ENCODE results near the gene SRPRA.
"Not testable (repeated sequence)": the region's sequence is repeated elsewhere in the genome, so short reads cannot be mapped to it uniquely, and the experiment has no call there.

The SRPRA gene

GRCh38 chr11:126282736-126283591 lies 14.3 kb upstream of the SRPRA start, which contains the start of gene TIRAP:
Gene TIRAP, plus strand, starts transcription at chr11:126283093. Its CDS starts 7,802 bp downstream, at chr11:126290895.
- peak; percentile 74 for DNase-seq (ENCODE audit: low spot score)

- peak; percentile 58 for DNase-seq (ENCODE audit: low spot score)
Observed at GRCh38 chr11:126282361-126282735, 13.7 kb upstream of the SRPRA start.

GRCh38 chr11:126281666-126282175 lies 13.0 kb upstream of the SRPRA start:
- no peak for DNase-seq (ENCODE audit: low spot score)

DNA sequence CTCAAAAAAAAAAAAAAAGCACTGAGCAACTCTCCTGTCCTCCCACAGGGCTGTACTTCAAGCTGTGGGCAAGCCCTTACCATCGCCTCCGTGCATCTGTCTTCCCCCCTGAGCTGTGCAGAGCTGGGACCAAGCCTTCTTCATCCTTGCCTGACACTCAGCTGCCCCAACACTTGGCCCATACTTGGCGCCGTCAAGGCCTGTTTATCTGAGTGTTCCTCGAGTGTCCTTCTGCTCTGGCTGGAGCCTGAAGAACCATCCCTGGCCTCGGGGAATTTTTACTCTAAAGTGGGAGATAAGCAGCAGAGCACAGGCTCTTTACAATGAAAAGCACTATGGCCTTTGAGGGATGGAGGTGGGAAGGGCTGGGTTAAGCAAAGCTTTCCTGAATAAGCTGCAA lies 12.6 kb upstream of the SRPRA start:
- DNase-seq (ENCODE audit: low spot score) = no peak

DNA sequence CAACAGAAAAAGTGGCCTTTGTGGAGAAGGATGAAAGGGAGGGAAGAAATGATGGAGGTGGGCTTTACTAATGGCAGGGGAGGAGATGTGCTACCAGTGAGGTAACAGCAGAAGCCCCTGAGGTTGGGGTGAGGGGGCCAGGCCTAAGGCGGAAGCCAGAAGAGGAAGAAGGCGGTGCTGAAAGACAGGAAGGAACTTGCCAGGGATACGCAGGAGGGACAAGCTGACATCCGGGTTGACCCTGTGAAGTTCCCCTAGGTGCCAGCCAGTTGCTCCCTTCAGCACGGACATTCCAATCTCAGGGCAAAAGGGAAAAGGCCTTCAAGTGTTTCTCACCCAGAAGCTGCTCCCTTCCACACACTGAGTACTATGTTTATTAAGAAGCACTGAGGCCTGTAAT lies 11.9 kb upstream of the SRPRA start:
- DNase-seq (ENCODE audit: low spot score) = no peak

- DNase-seq (ENCODE audit: low spot score) = no peak
Observed at GRCh38 chr11:126279191-126279590, 10.5 kb upstream of the SRPRA start.

GRCh38 chr11:126277780-126278179 lies 9.1 kb upstream of the SRPRA start:
- DNase-seq (ENCODE audit: low spot score) = no peak

GRCh38 chr11:126277322-126277721 lies 8.6 kb upstream of the SRPRA start:
- DNase-seq (ENCODE audit: low spot score) = no peak

DNA sequence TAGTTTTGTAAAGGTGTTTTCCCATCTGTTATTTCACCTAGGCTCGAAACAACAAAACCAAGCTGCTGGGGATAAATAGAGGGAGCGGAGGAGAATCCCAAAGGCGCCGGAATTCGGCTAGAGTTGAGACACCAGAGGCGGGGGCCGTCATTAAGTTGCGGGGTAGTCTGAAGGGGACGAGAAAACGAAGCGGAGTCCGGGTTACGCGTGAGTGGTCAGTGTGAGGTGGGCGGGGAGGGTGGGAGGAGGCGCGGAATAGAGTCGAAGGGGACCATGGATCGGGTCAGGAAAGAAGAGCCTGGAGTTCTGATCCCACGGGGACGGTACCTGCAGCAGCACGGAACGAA lies 361 bp downstream of the SRPRA start:
- no peak for DNase-seq (ENCODE audit: low spot score)

DNA sequence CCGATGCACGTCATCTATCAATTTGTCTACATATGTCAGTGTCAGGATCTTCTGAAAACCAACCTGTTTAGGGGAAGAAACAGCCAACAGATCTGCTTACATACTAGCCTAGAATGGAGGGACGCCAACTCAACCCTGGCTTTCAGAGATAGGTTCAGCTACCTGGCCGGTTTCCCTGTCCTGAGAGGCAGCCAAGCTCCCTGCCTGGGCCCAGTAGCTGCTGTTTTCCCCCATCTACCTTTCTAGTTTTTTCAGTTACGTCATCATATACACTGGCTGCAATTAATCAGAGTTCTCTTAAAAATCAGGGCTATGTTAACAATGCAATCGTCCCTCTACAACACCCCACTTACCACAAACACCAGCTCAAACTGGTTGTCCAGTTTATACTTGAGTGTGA lies 1.0 kb downstream of the SRPRA start:
- no peak for DNase-seq (ENCODE audit: low spot score)

DNA sequence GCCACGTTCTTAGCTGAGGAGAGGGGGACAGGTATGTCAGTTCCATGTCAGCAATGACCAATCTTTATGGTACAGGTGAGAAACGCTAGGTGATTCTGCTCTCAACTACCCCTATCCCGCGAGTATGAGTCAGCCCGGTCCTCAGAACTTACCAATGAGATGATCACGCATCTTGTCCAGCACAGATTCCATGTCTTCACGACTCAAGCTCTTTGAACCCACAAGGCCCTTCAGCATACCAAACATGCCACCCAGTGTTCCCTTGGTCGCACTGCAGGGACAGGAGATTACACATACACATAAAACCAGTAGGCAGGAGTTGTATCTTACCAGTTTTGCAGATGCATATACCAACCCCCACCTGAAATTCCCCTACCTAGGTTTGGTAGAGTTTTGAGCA lies 2.9 kb downstream of the SRPRA start:
- no peak for DNase-seq (ENCODE audit: low spot score)

DNA sequence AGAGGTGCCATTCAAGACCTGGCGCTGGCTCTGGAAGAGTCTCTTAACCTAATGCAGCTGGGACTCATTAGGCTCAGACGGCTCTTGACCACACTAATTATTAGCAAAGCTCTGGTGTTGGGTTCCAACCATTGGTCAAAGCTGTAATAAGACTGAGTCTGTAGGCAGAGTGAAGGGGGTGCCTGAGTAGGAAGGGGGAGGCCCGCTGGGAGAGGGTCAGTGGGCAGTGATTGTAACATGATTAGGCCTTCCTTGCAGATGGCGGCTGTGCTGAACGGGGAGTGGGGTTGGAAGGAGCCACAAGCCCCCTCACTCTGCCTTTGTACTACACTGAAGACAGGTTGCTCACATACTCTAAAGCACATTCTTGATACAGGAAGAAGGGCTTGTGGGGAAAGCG lies 5.2 kb downstream of the SRPRA start:
- no peak for DNase-seq (ENCODE audit: low spot score)

- no peak for DNase-seq (ENCODE audit: low spot score)
Observed at GRCh38 chr11:126262216-126262615, 6.5 kb downstream of the SRPRA start.

GRCh38 chr11:126257764-126258163 lies 10.9 kb downstream of the SRPRA start:
- DNase-seq (ENCODE audit: low spot score) = no peak

DNA sequence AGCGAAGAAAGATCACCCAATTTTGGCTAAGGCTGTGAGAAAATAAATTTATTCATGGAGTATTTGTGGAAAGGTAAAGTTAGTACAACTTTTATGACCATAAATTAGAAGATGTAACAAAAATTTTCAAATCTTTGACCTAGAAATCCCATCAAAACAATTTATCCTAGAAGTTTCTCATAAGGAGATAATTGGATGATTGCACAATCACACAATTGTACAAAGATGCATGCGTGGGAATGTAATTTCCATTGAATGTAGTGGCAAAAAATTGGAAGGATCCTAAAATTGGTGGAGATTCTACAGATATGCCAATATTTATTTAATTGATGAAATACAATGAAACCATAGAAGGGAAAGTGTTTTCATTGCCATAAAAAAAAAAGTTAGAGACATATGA lies 11.6 kb downstream of the SRPRA start:
- DNase-seq (ENCODE audit: low spot score) = no peak

DNA sequence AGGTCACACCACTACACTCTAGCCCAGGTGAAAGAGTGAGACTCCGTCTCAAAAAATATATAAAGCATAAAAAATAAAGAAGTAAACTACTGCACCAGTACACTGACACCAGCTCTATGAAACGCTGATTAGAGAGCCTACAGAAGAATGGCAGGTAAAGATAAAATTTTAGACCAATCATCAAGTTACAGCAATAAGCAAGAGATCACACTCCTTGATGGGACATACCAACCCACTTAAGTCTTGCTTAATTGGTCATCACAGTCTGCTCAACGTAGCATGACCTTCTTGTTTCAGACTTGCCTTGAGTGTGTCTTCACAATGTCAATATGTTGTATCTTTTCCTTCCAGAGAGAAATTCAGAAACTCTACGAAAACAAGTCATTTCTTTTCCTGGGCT lies 12.5 kb downstream of the SRPRA start:
- DNase-seq (ENCODE audit: low spot score) = no peak

DNA sequence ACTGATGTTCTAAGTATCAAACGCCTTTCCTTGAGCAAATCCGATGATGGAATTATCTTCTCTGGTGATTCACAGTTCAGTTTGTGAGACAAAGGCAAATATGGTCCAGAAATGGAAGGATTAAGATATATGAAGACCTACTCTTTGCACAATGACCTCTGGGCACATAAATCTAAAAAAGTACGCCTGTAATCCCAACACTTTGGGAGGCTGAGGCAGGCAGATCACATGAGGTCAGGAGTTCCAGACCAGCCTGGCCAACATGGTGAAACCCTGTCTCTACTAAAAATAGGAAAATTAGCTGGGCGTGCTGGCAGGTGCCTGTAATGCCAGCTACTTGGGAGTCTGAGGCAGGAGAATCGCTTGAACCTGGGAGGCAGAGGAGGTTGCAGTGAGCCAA lies 13.2 kb downstream of the SRPRA start:
- DNase-seq (ENCODE audit: low spot score) = not testable (repeated sequence)

- no peak for DNase-seq (ENCODE audit: low spot score)
Observed at GRCh38 chr11:126254819-126255218, 13.9 kb downstream of the SRPRA start.

GRCh38 chr11:126253265-126253664 lies 15.4 kb downstream of the SRPRA start:
- DNase-seq (ENCODE audit: low spot score) = no peak

GRCh38 chr11:126246636-126247035 lies 22.1 kb downstream of the SRPRA start:
- no peak for DNase-seq (ENCODE audit: low spot score)

- DNase-seq (ENCODE audit: low spot score) = no peak
Observed at GRCh38 chr11:126233391-126233790, 35.3 kb downstream of the SRPRA start.

DNA sequence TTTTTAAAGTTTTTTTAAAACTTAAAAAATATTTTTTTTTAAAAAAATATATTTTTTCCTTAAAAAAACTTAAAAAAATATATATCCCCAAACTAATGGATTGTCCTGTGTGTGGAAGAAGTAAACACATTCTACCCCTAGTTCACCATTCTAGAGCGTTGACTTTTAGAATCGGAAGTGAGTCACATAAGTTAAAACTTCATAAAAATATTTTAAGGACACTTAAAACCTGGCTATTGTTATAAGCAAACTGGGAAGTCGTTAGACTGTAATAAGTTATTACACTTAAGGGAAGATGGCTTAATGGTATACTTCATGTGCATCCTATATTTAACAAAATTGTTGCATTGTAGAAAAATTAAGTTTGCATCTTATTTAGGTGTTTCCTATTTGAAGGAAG lies 36.0 kb downstream of the SRPRA start:
- DNase-seq (ENCODE audit: low spot score) = no peak

- DNase-seq (ENCODE audit: low spot score) = no peak
Observed at GRCh38 chr11:126231725-126232459, 36.8 kb downstream of the SRPRA start.

All from ecto neural progenitor cell (in vitro differentiated cells).